HEK293T (cell line): ENCODE results near the gene SEPTIN5.
"Not testable (repeated sequence)": the region's sequence is repeated elsewhere in the genome, so short reads cannot be mapped to it uniquely, and the experiment has no call there.

Experiments
- CTCF ChIA-PET: fragments of 350-600 bp; formaldehyde crosslinking; extraction: SDS; loops from one replicate; lab custom pipeline; 2021; ENCODE audit warnings: antibody characterized with exemption, inconsistent platforms; lab: Yijun Ruan, JAX
- POLR2A ChIA-PET: fragments of 350-600 bp; formaldehyde crosslinking; extraction: SDS; loops from one replicate; lab custom pipeline; 2020; ENCODE audit warnings: antibody characterized with exemption, inconsistent platforms; lab: Yijun Ruan, JAX
- DNase-seq: peaks from one replicate; pipeline ENCODE4 v3.0.0; 2012; ENCODE audit warnings: mixed read lengths; ENCODE audit errors: extremely low spot score
- ARNT ChIP-seq: fragments of 450-650 bp; IDR thresholded peaks from 2 replicates; pipeline ENCODE4 v1.6.1; 2017; ENCODE audit warnings: mild to moderate bottlenecking
- BHLHE40 ChIP-seq: fragments of 450-650 bp; IDR thresholded peaks from 2 replicates; pipeline ENCODE4 v1.6.1; 2016; ENCODE audit warnings: mild to moderate bottlenecking, moderate library complexity, borderline replicate concordance
- CTBP1 ChIP-seq: fragments of 450-650 bp; IDR thresholded peaks from 2 replicates; pipeline ENCODE4 v1.6.1; 2016; ENCODE audit warnings: borderline replicate concordance
- ELF4 ChIP-seq: fragments of 450-650 bp; IDR thresholded peaks from 2 replicates; pipeline ENCODE4 v1.6.1; 2017; ENCODE audit warnings: antibody characterized with exemption
- FOXA1 ChIP-seq: fragments of 450-650 bp; IDR thresholded peaks from 2 replicates; pipeline ENCODE4 v1.6.1; 2016; ENCODE audit warnings: mild to moderate bottlenecking
- FOXK2 ChIP-seq: fragments of 450-650 bp; IDR thresholded peaks from 2 replicates; pipeline ENCODE4 v1.6.1; 2016; ENCODE audit warnings: mild to moderate bottlenecking
- FOXM1 ChIP-seq: fragments of 450-650 bp; IDR thresholded peaks from 2 replicates; pipeline ENCODE4 v1.6.1; 2017; ENCODE audit warnings: mild to moderate bottlenecking, borderline replicate concordance
- HDGF ChIP-seq: fragments of 450-650 bp; IDR thresholded peaks from 2 replicates; pipeline ENCODE4 v1.6.1; 2017; ENCODE audit warnings: antibody characterized with exemption, borderline replicate concordance
- L3MBTL2 ChIP-seq: fragments of 450-650 bp; conservative IDR thresholded peaks from 2 replicates; pipeline ENCODE4 v1.6.1; 2016; ENCODE audit warnings: mild to moderate bottlenecking
- LEF1 ChIP-seq: fragments of 450-650 bp; IDR thresholded peaks from 2 replicates; pipeline ENCODE4 v1.6.1; 2017; ENCODE audit warnings: mild to moderate bottlenecking, borderline replicate concordance
- NFRKB ChIP-seq: fragments of 450-650 bp; IDR thresholded peaks from 2 replicates; pipeline ENCODE4 v1.6.1; 2016; ENCODE audit warnings: mild to moderate bottlenecking, moderate library complexity
- SP1 ChIP-seq: fragments of 450-650 bp; IDR thresholded peaks from 2 replicates; pipeline ENCODE4 v1.6.1; 2017
- SUZ12 ChIP-seq: fragments of 450-650 bp; IDR thresholded peaks from 2 replicates; pipeline ENCODE4 v1.6.1; 2016; ENCODE audit warnings: mild to moderate bottlenecking
- TARDBP ChIP-seq: fragments of 450-650 bp; IDR thresholded peaks from 2 replicates; pipeline ENCODE4 v1.6.1; 2016
- ZNF384 ChIP-seq: fragments of 450-650 bp; IDR thresholded peaks from 2 replicates; pipeline ENCODE4 v1.6.1; 2016
- TF ChIP-seq, protein P1 (sequence below): fragments of 450-650 bp; IDR thresholded peaks from 2 replicates; pipeline ENCODE4 v1.6.1; 2016

Gene SEPTIN5

DNA sequence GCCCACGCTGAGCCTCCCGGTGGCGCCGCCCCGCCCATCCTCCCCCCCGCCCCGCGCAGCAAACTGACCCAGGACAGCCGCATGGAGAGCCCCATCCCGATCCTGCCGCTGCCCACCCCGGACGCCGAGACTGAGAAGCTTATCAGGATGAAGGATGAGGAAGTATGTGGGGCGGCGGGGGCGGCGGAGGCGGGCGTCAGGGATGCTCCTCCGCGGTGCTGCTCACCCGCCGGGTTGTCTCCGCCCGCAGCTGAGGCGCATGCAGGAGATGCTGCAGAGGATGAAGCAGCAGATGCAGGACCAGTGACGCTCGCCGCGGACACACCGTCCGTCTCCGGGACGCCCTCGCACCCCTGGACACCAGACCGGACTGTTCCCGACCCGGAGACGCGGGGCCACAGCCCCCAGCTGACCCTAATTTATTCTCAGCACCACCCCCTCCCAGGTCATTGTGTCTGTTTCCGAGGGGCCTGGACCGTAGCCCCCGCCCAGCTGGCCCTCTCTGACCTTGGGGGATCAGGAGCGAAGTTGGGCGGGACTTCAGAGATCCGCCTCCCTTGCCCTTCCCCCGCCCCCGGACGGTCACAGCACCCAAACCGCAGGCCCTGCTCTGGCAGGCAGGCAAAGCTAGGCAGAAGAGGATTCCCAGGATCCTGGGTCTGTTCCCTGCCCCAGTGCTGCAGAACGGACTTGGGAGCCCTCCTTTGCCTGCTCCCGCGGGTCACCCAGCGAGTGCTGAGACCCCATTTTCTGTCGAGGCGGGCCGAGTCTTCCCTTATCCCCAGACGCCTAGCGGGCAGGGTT, 8.1 kb downstream of the SEPTIN5 start:
- DNase-seq, result no peak
- TF ChIP-seq ARNT (no peak), L3MBTL2 (no peak), FOXA1 (no peak), SUZ12 (no peak), HDGF (no peak), FOXM1 (no peak), LEF1 (no peak), ZNF384 (no peak), ELF4 (no peak), CTBP1 (no peak), NFRKB (no peak), BHLHE40 (no peak), SP1 (no peak), TARDBP (no peak), FOXK2 (no peak)
- TF ChIP-seq, protein P1, sequence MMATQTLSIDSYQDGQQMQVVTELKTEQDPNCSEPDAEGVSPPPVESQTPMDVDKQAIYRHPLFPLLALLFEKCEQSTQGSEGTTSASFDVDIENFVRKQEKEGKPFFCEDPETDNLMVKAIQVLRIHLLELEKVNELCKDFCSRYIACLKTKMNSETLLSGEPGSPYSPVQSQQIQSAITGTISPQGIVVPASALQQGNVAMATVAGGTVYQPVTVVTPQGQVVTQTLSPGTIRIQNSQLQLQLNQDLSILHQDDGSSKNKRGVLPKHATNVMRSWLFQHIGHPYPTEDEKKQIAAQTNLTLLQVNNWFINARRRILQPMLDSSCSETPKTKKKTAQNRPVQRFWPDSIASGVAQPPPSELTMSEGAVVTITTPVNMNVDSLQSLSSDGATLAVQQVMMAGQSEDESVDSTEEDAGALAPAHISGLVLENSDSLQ, result no peak
- POLR2A ChIA-PET, result no interaction called here
- CTCF ChIA-PET, result no interaction called here

DNA sequence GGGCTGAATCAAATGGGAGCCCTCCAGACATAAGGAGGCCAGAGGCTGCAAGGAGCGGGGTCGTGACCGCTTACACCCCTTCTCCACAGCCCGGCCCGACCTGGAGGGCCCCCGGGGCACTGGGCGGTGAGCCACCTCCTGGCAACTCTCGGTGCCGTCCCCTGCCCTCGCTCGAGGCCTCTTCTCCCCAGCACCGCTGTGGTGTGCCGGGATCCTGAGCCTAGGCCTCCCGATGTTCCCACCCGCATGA, 8.6 kb downstream of the SEPTIN5 start:
- CTCF ChIA-PET, result interaction anchor here (1.0 to 1.2 kb wide), 2 partner anchors 43 to 181 kb away, joined by 4 read pairs; no protein-coding TSS in a partner anchor
- no peak for DNase-seq
- TF ChIP-seq ZNF384 (no peak), ELF4 (no peak), CTBP1 (no peak), FOXK2 (no peak), ARNT (no peak), FOXA1 (no peak)
- POLR2A ChIA-PET, result no interaction called here

DNA sequence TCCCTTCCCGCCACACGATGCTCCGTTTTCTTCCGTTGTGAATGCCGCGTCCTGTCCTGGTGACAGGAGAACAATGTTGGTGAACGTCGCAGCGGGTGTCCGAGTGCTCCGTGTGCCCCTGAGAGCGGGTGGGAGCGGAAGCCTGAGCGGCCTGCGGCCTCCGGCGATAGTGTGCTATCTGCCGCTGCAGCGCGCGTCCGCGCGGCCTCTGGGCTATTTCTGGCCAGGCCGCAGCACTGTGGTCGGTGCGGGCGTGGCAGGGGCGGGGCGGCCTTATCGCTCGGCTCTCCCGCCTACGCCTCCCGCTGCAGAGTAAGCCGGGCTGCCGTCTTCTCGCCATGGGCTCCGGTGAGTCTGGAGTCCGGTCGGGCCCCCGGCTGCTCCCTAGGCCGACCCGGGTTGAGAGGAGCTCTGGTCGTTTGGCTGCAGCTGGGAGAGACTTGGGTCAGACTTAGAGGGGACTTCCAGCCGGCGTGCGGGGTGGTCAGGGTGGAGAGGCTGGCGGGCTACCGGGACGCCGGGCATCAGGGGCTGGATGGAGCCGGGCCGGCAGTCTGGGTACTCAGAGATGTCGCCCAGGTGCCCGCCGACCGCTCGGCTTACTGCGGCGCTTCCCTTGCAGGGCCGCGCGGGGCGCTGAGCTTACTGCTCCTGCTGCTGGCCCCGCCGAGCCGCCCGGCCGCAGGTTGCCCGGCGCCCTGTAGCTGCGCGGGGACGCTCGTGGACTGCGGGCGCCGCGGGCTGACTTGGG, 9.1 kb downstream of the SEPTIN5 start, which contains the start of gene GP1BB:
GP1BB (plus strand) TSS at position 308 of the 751 bp plus-strand sequence; CDS start at position 339, 31 bp downstream.
- DNase-seq, result peak; percentile 65
- ChIA-PET POLR2A (interaction anchor here (0.9 to 1.3 kb wide), 6 partner anchors 22 to 218 kb away, joined by 3 to 5 read pairs (median 3); partner anchors contain the start of genes COMT and TXNRD2), CTCF (interaction anchor here (0.7 to 1.4 kb wide), 11 partner anchors 12 to 290 kb away, joined by 3 to 8 read pairs (median 4); no protein-coding TSS in a partner anchor)
- peak; percentile 58; the same call in 1 of the 2 replicates for TF ChIP-seq L3MBTL2
- TF ChIP-seq TARDBP, result no peak

DNA sequence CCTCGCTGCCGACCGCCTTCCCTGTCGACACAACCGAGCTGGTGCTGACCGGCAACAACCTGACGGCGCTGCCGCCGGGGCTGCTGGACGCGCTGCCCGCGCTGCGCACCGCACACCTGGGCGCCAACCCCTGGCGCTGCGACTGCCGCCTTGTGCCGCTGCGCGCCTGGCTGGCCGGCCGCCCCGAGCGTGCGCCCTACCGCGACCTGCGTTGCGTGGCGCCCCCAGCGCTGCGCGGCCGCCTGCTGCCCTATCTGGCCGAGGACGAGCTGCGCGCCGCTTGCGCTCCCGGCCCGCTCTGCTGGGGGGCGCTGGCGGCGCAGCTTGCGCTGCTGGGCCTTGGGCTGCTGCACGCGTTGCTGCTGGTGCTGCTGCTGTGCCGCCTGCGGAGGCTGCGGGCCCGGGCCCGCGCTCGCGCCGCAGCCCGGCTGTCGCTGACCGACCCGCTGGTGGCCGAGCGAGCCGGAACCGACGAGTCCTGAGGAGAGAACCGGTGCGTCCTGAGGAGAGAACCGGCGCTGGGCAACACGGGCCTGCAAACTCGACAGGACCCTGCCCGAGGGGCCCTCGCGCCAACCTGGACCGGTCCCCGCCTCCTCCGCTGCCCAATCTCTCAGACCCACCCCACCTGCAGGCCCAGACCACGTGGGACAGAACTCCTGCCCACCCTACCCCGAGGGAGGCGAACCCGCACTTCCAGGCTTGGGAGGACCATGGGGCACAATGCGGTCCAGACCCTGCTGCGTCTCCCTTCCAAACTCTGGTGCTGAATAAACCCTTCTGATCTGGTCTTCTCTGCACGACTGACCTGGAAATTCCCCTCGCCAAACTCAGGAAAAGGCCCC, 9.9 kb downstream of the SEPTIN5 start:
- POLR2A ChIA-PET, result interaction anchor here (0.7 to 1.3 kb wide), 7 partner anchors 11 to 217 kb away, joined by 3 to 5 read pairs (median 3); partner anchors contain the start of genes COMT and TXNRD2
- CTCF ChIA-PET, result interaction anchor here (0.7 to 1.4 kb wide), 12 partner anchors 11 to 289 kb away, joined by 3 to 8 read pairs (median 4); no protein-coding TSS in a partner anchor
- TF ChIP-seq, protein P1, result no peak
- no peak for TF ChIP-seq ELF4
- peak; percentile 91; the same call in 1 of the 2 replicates for TF ChIP-seq LEF1
- TF ChIP-seq SP1, result no peak
- no peak for TF ChIP-seq HDGF
- peak; percentile 77 for TF ChIP-seq ARNT
- no peak for TF ChIP-seq L3MBTL2
- TF ChIP-seq FOXA1, result no peak
- TF ChIP-seq FOXK2, result no peak
- no peak for TF ChIP-seq CTBP1
- peak; percentile 61; the same call in 1 of the 2 replicates for TF ChIP-seq FOXM1
- TF ChIP-seq NFRKB, result no peak
- peak; percentile 92 for DNase-seq

DNA sequence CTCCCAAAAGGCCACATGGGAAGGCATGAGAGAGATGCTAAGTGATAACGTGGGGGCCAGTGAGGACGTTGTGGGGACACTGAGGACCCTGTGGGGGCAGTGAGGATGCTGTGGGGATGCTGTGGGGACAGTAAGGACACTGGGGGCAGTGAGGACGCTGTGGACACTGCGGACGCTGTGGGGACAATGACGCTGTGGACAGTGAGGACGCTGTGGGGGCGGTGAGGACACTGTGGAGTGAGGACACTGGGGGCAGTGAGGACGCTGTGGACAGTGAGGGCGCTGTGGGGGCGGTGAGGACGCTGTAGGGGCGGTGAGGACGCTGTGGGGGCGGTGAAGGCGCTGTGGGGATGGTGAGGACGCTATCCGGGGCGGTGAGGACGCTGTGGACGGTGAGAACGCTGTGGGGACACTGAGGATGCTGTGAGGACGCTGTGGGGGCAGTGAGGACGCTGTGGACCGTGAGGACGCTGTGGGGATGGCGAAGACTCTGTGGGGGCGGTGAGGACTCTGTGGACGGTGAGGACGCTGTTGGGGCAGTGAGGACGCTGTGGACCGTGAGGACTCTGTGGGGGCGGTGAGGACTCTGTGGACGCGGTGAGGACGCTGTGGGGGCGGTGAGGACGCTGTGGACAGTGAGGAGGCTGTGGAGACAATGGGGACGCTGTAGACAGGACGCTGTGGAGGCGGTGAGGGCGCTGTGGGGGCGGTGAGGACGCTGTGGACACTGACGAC, 10.8 kb downstream of the SEPTIN5 start:
- CTCF ChIA-PET, result no interaction called here
- DNase-seq, result no peak
- POLR2A ChIA-PET, result no interaction called here
- TF ChIP-seq SP1 (no peak), CTBP1 (no peak), LEF1 (no peak), NFRKB (no peak), BHLHE40 (no peak), ELF4 (no peak), FOXA1 (no peak), ARNT (no peak), FOXM1 (no peak), L3MBTL2 (no peak), FOXK2 (no peak), ZNF384 (no peak), HDGF (no peak), SUZ12 (no peak)
- TF ChIP-seq, protein P1, result no peak

DNA sequence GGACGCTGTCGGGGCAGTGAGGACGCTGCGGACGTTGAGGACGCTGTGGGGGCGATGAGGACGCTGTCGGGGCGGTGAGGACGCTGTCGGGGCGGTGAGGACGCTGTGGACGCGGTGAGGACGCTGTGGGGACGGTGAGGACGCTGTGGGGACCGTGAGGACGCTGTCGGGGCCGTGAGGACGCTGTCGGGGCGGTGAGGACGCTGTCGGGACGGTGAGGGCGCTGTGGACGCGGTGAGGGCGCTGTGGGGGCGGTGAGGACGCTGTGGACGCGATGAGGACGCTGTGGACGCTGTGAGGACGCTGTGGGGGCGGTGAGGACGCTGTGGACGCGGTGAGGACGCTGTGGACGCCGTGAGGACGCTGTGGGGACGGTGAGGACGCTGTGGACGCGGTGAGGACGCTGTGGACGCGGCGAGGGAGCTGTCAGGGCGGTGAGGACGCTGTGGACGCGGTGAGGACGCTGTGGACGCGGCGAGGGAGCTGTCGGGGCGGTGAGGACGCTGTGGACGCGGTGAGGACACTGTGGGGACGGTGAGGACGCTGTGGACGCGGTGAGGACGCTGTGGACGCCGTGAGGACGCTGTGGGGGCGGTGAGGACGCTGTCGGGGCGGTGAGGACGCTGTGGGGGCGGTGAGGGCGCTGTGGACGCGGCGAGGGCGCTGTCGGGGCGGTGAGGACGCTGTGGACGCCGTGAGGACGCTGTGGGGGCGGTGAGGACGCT, 11.9 kb downstream of the SEPTIN5 start:
- CTCF ChIA-PET, POLR2A ChIA-PET, DNase-seq: not testable (repeated sequence)
